AG04450 (cell line): ENCODE measurements around the gene LTB. TPM values are rescaled to one million over a fixed set of nuclear protein-coding genes. Genes with fewer than 3 reads are reported as not detected.

ENCODE experiments used
- CTCF ChIA-PET: fragments of 300-600, 350-600 bp; formaldehyde crosslinking; extraction: SDS; loops from one replicate; lab custom pipeline; 2022; ENCODE audit warnings: antibody characterized with exemption, inconsistent platforms; lab: Charles Lee
- POLR2A ChIA-PET: fragments of 350-600 bp; formaldehyde crosslinking; extraction: SDS; loops from one replicate; lab custom pipeline; 2021; ENCODE audit warnings: antibody characterized with exemption, inconsistent platforms; lab: Yijun Ruan, JAX
- DNase-seq: peaks from one replicate; pipeline ENCODE4 v3.0.0-alpha.2; 2011; ENCODE audit warnings: low read depth, low spot score
- H3K27ac ChIP-seq: one replicate; pipeline ENCODE4 v1.5.1; 2012; ENCODE audit warnings: low read depth, low read length, control low read depth
- H3K27me3 ChIP-seq: one replicate; pipeline ENCODE4 v1.6.0; 2012; ENCODE audit warnings: low read length; ENCODE audit not compliant: control insufficient read depth, insufficient read depth
- H3K4me3 ChIP-seq: 2 replicates; pipeline ENCODE4 v1.5.1; 2011; ENCODE audit warnings: mild to moderate bottlenecking, low read depth, low read length, control low read depth
- H3K9me3 ChIP-seq: 2 replicates; pipeline ENCODE4 v1.5.1; 2012; ENCODE audit warnings: low read length; ENCODE audit not compliant: control insufficient read depth, insufficient read depth
- CTCF ChIP-seq: IDR thresholded peaks from 2 replicates; pipeline ENCODE4 v1.5.1; 2011; ENCODE audit warnings: low read depth, low read length, control low read depth, inconsistent platforms
- polyA plus RNA-seq: library from polyadenylated mRNA; depleted of rRNA; stranded (reverse); fragments of >200 nt; gene quantifications from 2 replicates; pipeline ENCODE4 v1.2.3, GENCODE V29; 2011

LTB gene
- polyA plus RNA-seq, 1 experiment = not detected

- TF ChIP-seq CTCF = no peak
- DNase-seq = no peak
- Histone ChIP-seq H3K27ac (no peak overlapping the region), H3K9me3 (no peaks in the 10 kb centered on the region), H3K4me3 (no peak overlapping the region), H3K27me3 (no peaks in the 10 kb centered on the region)
- POLR2A ChIA-PET = no interaction called here
- CTCF ChIA-PET = no interaction called here
These were observed 46.8 kb upstream of the LTB start for GRCh38 chr6:31629014-31629413.

GRCh38 chr6:31627690-31628287 is 45.6 kb upstream of the LTB start:
- H3K27ac ChIP-seq = no peak overlapping the region
- H3K4me3 ChIP-seq = no peak overlapping the region
- POLR2A ChIA-PET = interaction anchor here (0.6 kb wide), 1 partner anchor 14 kb away, joined by 4 read pairs; no protein-coding TSS in a partner anchor
- CTCF ChIA-PET = no interaction called here
- no peak for DNase-seq
- no peaks in the 10 kb centered on the region for H3K27me3 ChIP-seq
- H3K9me3 ChIP-seq = no peaks in the 10 kb centered on the region
- TF ChIP-seq CTCF = no peak

- CTCF ChIA-PET = no interaction called here
- POLR2A ChIA-PET = no interaction called here
These were observed 44.7 kb upstream of the LTB start for GRCh38 chr6:31626952-31627351.

GRCh38 chr6:31624070-31624469 is 41.8 kb upstream of the LTB start:
- Histone ChIP-seq H3K27me3 (no peaks in the 10 kb centered on the region), H3K9me3 (peaks cover 4% of the 10 kb centered on the region; the same call in 1 of the 2 replicates), H3K4me3 (no peak overlapping the region), H3K27ac (no peak overlapping the region)
- DNase-seq = no peak
- POLR2A ChIA-PET = interaction anchor here (1.2 kb wide), 1 partner anchor 10 kb away, joined by 4 read pairs; no protein-coding TSS in a partner anchor
- CTCF ChIA-PET = interaction anchor here (2.4 kb wide), 1 partner anchor 26 kb away, joined by 6 read pairs; no protein-coding TSS in a partner anchor
- TF ChIP-seq CTCF = no peak

More at GRCh38 chr6:31626952-31627351, 44.7 kb upstream of the LTB start:
- H3K9me3 ChIP-seq = no peaks in the 10 kb centered on the region
- no peak for DNase-seq
- no peak overlapping the region for H3K4me3 ChIP-seq
- TF ChIP-seq CTCF = no peak
- no peaks in the 10 kb centered on the region for H3K27me3 ChIP-seq
- no peak overlapping the region for H3K27ac ChIP-seq

- TF ChIP-seq CTCF = no peak
- peak overlapping the region; percentile 95 for H3K4me3 ChIP-seq
- no peaks in the 10 kb centered on the region for H3K27me3 ChIP-seq
- H3K27ac ChIP-seq = no peak overlapping the region
- peaks cover 4% of the 10 kb centered on the region; the same call in 1 of the 2 replicates for H3K9me3 ChIP-seq
- no peak for DNase-seq
- CTCF ChIA-PET = interaction anchor here (0.8 to 1.7 kb wide), 4 partner anchors 12 to 130 kb away, joined by 3 to 9 read pairs (median 4); no protein-coding TSS in a partner anchor
- POLR2A ChIA-PET = interaction anchor here (0.9 to 2.5 kb wide), 2 partner anchors 29 to 42 kb away, joined by 3 to 13 read pairs; partner anchors contain the start of genes BAG6 and GPANK1
These were observed 40.5 kb upstream of the LTB start for GRCh38 chr6:31622684-31623091.
